GM10248 (cell line): Measurements from ENCODE around the gene GSTA4.

Experiments
- CTCF ChIA-PET: fragments of 300-600 bp; sonication (Branson Sonifier 250); formaldehyde crosslinking; extraction: SDS; loops from one replicate; lab custom pipeline; 2021; ENCODE audit warnings: antibody characterized with exemption; lab: Yijun Ruan, JAX
- POLR2A ChIA-PET: fragments of 350-650 bp; sonication (Branson Sonifier 250); formaldehyde crosslinking; extraction: SDS; loops from one replicate; lab custom pipeline; 2020; ENCODE audit warnings: antibody characterized with exemption; lab: Yijun Ruan, JAX
- DNase-seq: peaks from one replicate; pipeline ENCODE4 v3.0.0; 2012; ENCODE audit errors: extremely low spot score
- CTCF ChIP-seq: IDR thresholded peaks from 2 replicates; pipeline ENCODE4 v1.5.1; 2012; ENCODE audit warnings: mild to moderate bottlenecking, low read depth; ENCODE audit errors: extremely low read depth, missing control alignments, control extremely low read depth

GSTA4 gene

GRCh38 chr6:53041356-53041755 lies 46.3 kb upstream of the GSTA4 start:
- ChIA-PET CTCF (interaction anchor here (1.1 to 1.6 kb wide), 3 partner anchors 10 to 46 kb away, joined by 3 to 5 read pairs (median 4); partner anchors contain the start of gene GSTA4), POLR2A (no interaction called here)
- no peak for TF ChIP-seq CTCF
- DNase-seq, result no peak

- CTCF ChIA-PET, result interaction anchor here (1.7 kb wide), 2 partner anchors 9 to 10 kb away, joined by 4 read pairs; no protein-coding TSS in a partner anchor
- POLR2A ChIA-PET, result no interaction called here
- TF ChIP-seq CTCF, result no peak
- DNase-seq, result no peak
Observed at GRCh38 chr6:53038596-53038995, 43.5 kb upstream of the GSTA4 start.

- CTCF ChIA-PET, result interaction anchor here (1.7 kb wide), 2 partner anchors 8 to 10 kb away, joined by 4 read pairs; no protein-coding TSS in a partner anchor
- no peak for DNase-seq
- POLR2A ChIA-PET, result no interaction called here
- no peak for TF ChIP-seq CTCF
Observed at GRCh38 chr6:53038141-53038540, 43.1 kb upstream of the GSTA4 start.

- ChIA-PET POLR2A (interaction anchor here (0.5 kb wide), 1 partner anchor 18 kb away, joined by 4 read pairs; no protein-coding TSS in a partner anchor), CTCF (interaction anchor here (1.3 kb wide), 1 partner anchor 13 kb away, joined by 5 read pairs; no protein-coding TSS in a partner anchor)
- no peak for DNase-seq
- no peak for TF ChIP-seq CTCF
Observed at GRCh38 chr6:53035549-53036213, 40.6 kb upstream of the GSTA4 start.

- no peak for DNase-seq
- ChIA-PET CTCF (interaction anchor here (0.7 to 2.3 kb wide), 3 partner anchors 9 to 310 kb away, joined by 3 to 9 read pairs (median 3); no protein-coding TSS in a partner anchor), POLR2A (no interaction called here)
- TF ChIP-seq CTCF, result no peak
Observed at GRCh38 chr6:53033764-53034163, 38.7 kb upstream of the GSTA4 start.

- POLR2A ChIA-PET, result no interaction called here
- no peak for DNase-seq
- CTCF ChIA-PET, result interaction anchor here (0.9 to 2.3 kb wide), 4 partner anchors 10 to 33 kb away, joined by 3 to 9 read pairs (median 4); partner anchors contain the start of gene FBXO9
- no peak for TF ChIP-seq CTCF
Observed at GRCh38 chr6:53032849-53033248, 37.8 kb upstream of the GSTA4 start.
